ENCODE results near the gene GLT8D2.
A peak's percentile ranks its signal among the peaks of the same experiment; 100 is the strongest.

GLT8D2 gene

GRCh38 chr12:104002686-104003085, 47.3 kb downstream of the GLT8D2 start:
- no peak overlapping the region for H3K27ac ChIP-seq (ENCODE audit: low read length)
- H3K27me3 ChIP-seq (ENCODE audit: control insufficient read depth in 1 of 2, insufficient read depth in 2 of 2, low read length in 2 of 2): no peaks in the 10 kb centered on the region
- H3K9me3 ChIP-seq (ENCODE audit: control insufficient read depth in 2 of 2, low read length in 2 of 2): no peaks in the 10 kb centered on the region
- H3K4me1 ChIP-seq (ENCODE audit: control insufficient read depth, insufficient read depth, low read length): no peaks in the 10 kb centered on the region
- no peak overlapping the region for H3K9ac ChIP-seq (ENCODE audit: low read length in 2 of 2)
- H3K4me3 ChIP-seq (ENCODE audit: low read length in 2 of 2): no peak overlapping the region
- H3K36me3 ChIP-seq (ENCODE audit: control insufficient read depth in 2 of 2, insufficient read depth in 2 of 2, low read length in 2 of 2): no peaks in the 10 kb centered on the region

GRCh38 chr12:104000807-104001434, 49.1 kb downstream of the GLT8D2 start:
- Histone ChIP-seq H3K9ac (ENCODE audit: low read length in 2 of 2) (no peak overlapping the region), H3K27ac (ENCODE audit: low read length) (no peak overlapping the region), H3K9me3 (ENCODE audit: control insufficient read depth in 2 of 2, low read length in 2 of 2) (no peaks in the 10 kb centered on the region), H3K4me1 (ENCODE audit: control insufficient read depth, insufficient read depth, low read length) (no peaks in the 10 kb centered on the region), H3K27me3 (ENCODE audit: control insufficient read depth in 1 of 2, insufficient read depth in 2 of 2, low read length in 2 of 2) (no peaks in the 10 kb centered on the region), H3K36me3 (ENCODE audit: control insufficient read depth in 2 of 2, insufficient read depth in 2 of 2, low read length in 2 of 2) (peaks cover 0 to 2% of the 10 kb centered on the region in 2 donors), H3K4me3 (ENCODE audit: low read length in 2 of 2) (no peak overlapping the region)

GRCh38 chr12:103998976-103999375, 51.0 kb downstream of the GLT8D2 start:
- Histone ChIP-seq H3K9me3 (ENCODE audit: control insufficient read depth in 2 of 2, low read length in 2 of 2) (no peaks in the 10 kb centered on the region), H3K27me3 (ENCODE audit: control insufficient read depth in 1 of 2, insufficient read depth in 2 of 2, low read length in 2 of 2) (no peaks in the 10 kb centered on the region), H3K27ac (ENCODE audit: low read length) (no peak overlapping the region), H3K4me3 (ENCODE audit: low read length in 2 of 2) (no peak overlapping the region), H3K9ac (ENCODE audit: low read length in 2 of 2) (no peak overlapping the region), H3K36me3 (ENCODE audit: control insufficient read depth in 2 of 2, insufficient read depth in 2 of 2, low read length in 2 of 2) (peaks cover 0 to 2% of the 10 kb centered on the region in 2 donors), H3K4me1 (ENCODE audit: control insufficient read depth, insufficient read depth, low read length) (no peaks in the 10 kb centered on the region)

DNA sequence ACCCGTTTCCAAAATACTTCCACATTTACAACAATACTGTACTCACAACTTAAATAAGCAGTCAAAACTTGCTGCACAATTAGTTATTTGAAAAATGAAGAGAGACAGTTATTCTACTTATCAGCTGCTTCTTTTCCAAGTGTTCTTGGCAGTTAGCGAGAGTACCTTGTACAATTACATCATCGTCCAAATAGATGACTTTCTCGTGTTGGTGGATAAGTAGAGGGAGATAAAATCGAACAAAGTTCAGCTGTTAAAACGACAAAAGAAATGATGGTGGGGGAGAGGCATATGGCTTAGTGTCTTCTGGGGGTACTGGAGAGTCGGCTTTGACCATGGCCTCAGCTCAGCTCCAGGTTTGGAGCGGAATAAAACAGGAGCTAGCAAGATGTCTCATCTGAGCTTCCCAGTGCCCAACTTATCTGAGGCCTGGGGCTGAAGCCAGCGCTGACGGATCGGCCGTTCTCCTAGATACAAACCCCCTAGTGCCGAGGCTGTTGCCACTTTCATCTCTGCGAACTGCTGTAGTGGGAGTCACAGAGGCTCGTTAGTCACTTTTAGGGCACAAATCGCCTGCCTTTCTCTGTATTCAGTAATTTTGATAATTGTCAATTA, 52.6 kb downstream of the GLT8D2 start:
- Histone ChIP-seq H3K36me3 (ENCODE audit: control insufficient read depth in 2 of 2, insufficient read depth in 2 of 2, low read length in 2 of 2) (peaks cover 0 to 2% of the 10 kb centered on the region in 2 donors), H3K27ac (ENCODE audit: low read length) (peak overlapping the region; percentile 8), H3K9me3 (ENCODE audit: control insufficient read depth in 2 of 2, low read length in 2 of 2) (no peaks in the 10 kb centered on the region), H3K9ac (ENCODE audit: low read length in 2 of 2) (no peak overlapping the region), H3K27me3 (ENCODE audit: control insufficient read depth in 1 of 2, insufficient read depth in 2 of 2, low read length in 2 of 2) (no peaks in the 10 kb centered on the region), H3K4me1 (ENCODE audit: control insufficient read depth, insufficient read depth, low read length) (no peaks in the 10 kb centered on the region), H3K4me3 (ENCODE audit: low read length in 2 of 2) (no peak overlapping the region)

- no peak overlapping the region for H3K4me3 ChIP-seq (ENCODE audit: low read length in 2 of 2)
- no peak overlapping the region for H3K27ac ChIP-seq (ENCODE audit: low read length)
- H3K36me3 ChIP-seq (ENCODE audit: control insufficient read depth in 2 of 2, insufficient read depth in 2 of 2, low read length in 2 of 2): peaks cover 0 to 2% of the 10 kb centered on the region in 2 donors
Observed at GRCh38 chr12:103996595-103996994, 53.4 kb downstream of the GLT8D2 start.

GRCh38 chr12:103994235-103994634, 55.8 kb downstream of the GLT8D2 start:
- Histone ChIP-seq H3K36me3 (ENCODE audit: control insufficient read depth in 2 of 2, insufficient read depth in 2 of 2, low read length in 2 of 2) (peaks cover 2 to 5% of the 10 kb centered on the region in 2 donors), H3K9ac (ENCODE audit: low read length in 2 of 2) (no peak overlapping the region), H3K27me3 (ENCODE audit: control insufficient read depth in 1 of 2, insufficient read depth in 2 of 2, low read length in 2 of 2) (no peaks in the 10 kb centered on the region), H3K27ac (ENCODE audit: low read length) (no peak overlapping the region), H3K9me3 (ENCODE audit: control insufficient read depth in 2 of 2, low read length in 2 of 2) (no peaks in the 10 kb centered on the region), H3K4me1 (ENCODE audit: control insufficient read depth, insufficient read depth, low read length) (no peaks in the 10 kb centered on the region), H3K4me3 (ENCODE audit: low read length in 2 of 2) (no peak overlapping the region)

More at GRCh38 chr12:103996595-103996994, 53.4 kb downstream of the GLT8D2 start:
- Histone ChIP-seq H3K9me3 (ENCODE audit: control insufficient read depth in 2 of 2, low read length in 2 of 2) (no peaks in the 10 kb centered on the region), H3K27me3 (ENCODE audit: control insufficient read depth in 1 of 2, insufficient read depth in 2 of 2, low read length in 2 of 2) (no peaks in the 10 kb centered on the region), H3K4me1 (ENCODE audit: control insufficient read depth, insufficient read depth, low read length) (no peaks in the 10 kb centered on the region), H3K9ac (ENCODE audit: low read length in 2 of 2) (no peak overlapping the region)

DNA sequence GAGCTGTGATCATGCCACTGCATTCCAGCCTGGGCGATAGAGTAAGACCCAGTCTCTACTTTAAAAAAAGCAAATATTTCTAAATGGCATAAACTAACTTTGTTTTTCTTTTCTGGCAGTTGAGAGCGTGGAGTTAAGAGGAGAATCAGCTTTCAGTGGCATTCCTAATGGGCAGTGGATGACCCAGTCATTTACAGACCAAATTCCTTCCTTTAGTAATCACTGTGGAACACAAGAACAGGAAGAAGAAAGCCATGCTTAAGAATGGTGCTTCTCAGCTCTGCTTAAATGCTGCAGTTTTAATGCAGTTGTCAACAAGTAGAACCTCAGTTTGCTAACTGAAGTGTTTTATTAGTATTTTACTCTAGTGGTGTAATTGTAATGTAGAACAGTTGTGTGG, 63.2 kb downstream of the GLT8D2 start:
- Histone ChIP-seq H3K27me3 (ENCODE audit: control insufficient read depth in 1 of 2, insufficient read depth in 2 of 2, low read length in 2 of 2) (no peaks in the 10 kb centered on the region), H3K4me1 (ENCODE audit: control insufficient read depth, insufficient read depth, low read length) (no peaks in the 10 kb centered on the region), H3K4me3 (ENCODE audit: low read length in 2 of 2) (no peak overlapping the region), H3K9me3 (ENCODE audit: control insufficient read depth in 2 of 2, low read length in 2 of 2) (no peaks in the 10 kb centered on the region), H3K27ac (ENCODE audit: low read length) (no peak overlapping the region), H3K9ac (ENCODE audit: low read length in 2 of 2) (no peak overlapping the region), H3K36me3 (ENCODE audit: control insufficient read depth in 2 of 2, insufficient read depth in 2 of 2, low read length in 2 of 2) (peaks cover 29 to 37% of the 10 kb centered on the region in 2 donors)

- H3K4me3 ChIP-seq (ENCODE audit: low read length in 2 of 2): no peak overlapping the region
- peaks cover 19 to 34% of the 10 kb centered on the region in 2 donors for H3K36me3 ChIP-seq (ENCODE audit: control insufficient read depth in 2 of 2, insufficient read depth in 2 of 2, low read length in 2 of 2)
- H3K9ac ChIP-seq (ENCODE audit: low read length in 2 of 2): no peak overlapping the region
- no peak overlapping the region for H3K27ac ChIP-seq (ENCODE audit: low read length)
- no peaks in the 10 kb centered on the region for H3K9me3 ChIP-seq (ENCODE audit: control insufficient read depth in 2 of 2, low read length in 2 of 2)
- no peaks in the 10 kb centered on the region for H3K4me1 ChIP-seq (ENCODE audit: control insufficient read depth, insufficient read depth, low read length)
- H3K27me3 ChIP-seq (ENCODE audit: control insufficient read depth in 1 of 2, insufficient read depth in 2 of 2, low read length in 2 of 2): no peaks in the 10 kb centered on the region
Observed at GRCh38 chr12:103978384-103978982, 71.5 kb downstream of the GLT8D2 start.

GRCh38 chr12:103975368-103975767, 74.6 kb downstream of the GLT8D2 start:
- no peak overlapping the region for H3K9ac ChIP-seq (ENCODE audit: low read length in 2 of 2)
- H3K36me3 ChIP-seq (ENCODE audit: control insufficient read depth in 2 of 2, insufficient read depth in 2 of 2, low read length in 2 of 2): peaks cover 6 to 17% of the 10 kb centered on the region in 2 donors
- no peak overlapping the region for H3K27ac ChIP-seq (ENCODE audit: low read length)
- H3K4me1 ChIP-seq (ENCODE audit: control insufficient read depth, insufficient read depth, low read length): no peaks in the 10 kb centered on the region
- H3K9me3 ChIP-seq (ENCODE audit: control insufficient read depth in 2 of 2, low read length in 2 of 2): no peaks in the 10 kb centered on the region
- H3K27me3 ChIP-seq (ENCODE audit: control insufficient read depth in 1 of 2, insufficient read depth in 2 of 2, low read length in 2 of 2): no peaks in the 10 kb centered on the region
- H3K4me3 ChIP-seq (ENCODE audit: low read length in 2 of 2): no peak overlapping the region

DNA sequence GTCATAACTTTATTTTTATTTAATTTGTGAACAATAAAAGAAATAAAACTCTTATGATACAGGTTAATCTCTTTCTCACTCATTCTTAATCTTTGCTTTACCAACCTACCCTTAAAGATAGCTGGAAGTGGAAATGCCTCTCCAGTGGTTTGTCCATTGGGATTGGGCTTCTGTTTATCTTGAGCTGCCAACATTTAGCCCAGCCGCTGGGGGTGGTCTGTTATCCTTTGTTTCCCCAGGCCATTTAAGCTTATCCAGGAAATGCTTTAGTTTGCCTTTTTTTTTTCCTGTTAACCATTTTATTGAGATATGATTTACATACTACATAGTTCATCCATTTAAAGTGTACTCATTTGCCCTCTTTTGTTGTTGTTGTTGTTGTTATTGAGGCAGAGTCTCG, 76.1 kb downstream of the GLT8D2 start:
- peaks cover 0 to 13% of the 10 kb centered on the region in 2 donors for H3K36me3 ChIP-seq (ENCODE audit: control insufficient read depth in 2 of 2, insufficient read depth in 2 of 2, low read length in 2 of 2)
- no peaks in the 10 kb centered on the region for H3K9me3 ChIP-seq (ENCODE audit: control insufficient read depth in 2 of 2, low read length in 2 of 2)
- no peak overlapping the region for H3K4me3 ChIP-seq (ENCODE audit: low read length in 2 of 2)
- no peak overlapping the region for H3K9ac ChIP-seq (ENCODE audit: low read length in 2 of 2)
- no peaks in the 10 kb centered on the region for H3K27me3 ChIP-seq (ENCODE audit: control insufficient read depth in 1 of 2, insufficient read depth in 2 of 2, low read length in 2 of 2)
- H3K27ac ChIP-seq (ENCODE audit: low read length): no peak overlapping the region
- H3K4me1 ChIP-seq (ENCODE audit: control insufficient read depth, insufficient read depth, low read length): peaks cover 2% of the 10 kb centered on the region

GRCh38 chr12:103969391-103969790, 80.6 kb downstream of the GLT8D2 start:
- Histone ChIP-seq H3K36me3 (ENCODE audit: control insufficient read depth in 2 of 2, insufficient read depth in 2 of 2, low read length in 2 of 2) (peaks cover 0 to 3% of the 10 kb centered on the region in 2 donors), H3K9me3 (ENCODE audit: control insufficient read depth in 2 of 2, low read length in 2 of 2) (no peaks in the 10 kb centered on the region), H3K9ac (ENCODE audit: low read length in 2 of 2) (no peak overlapping the region), H3K4me1 (ENCODE audit: control insufficient read depth, insufficient read depth, low read length) (peaks cover 12% of the 10 kb centered on the region), H3K4me3 (ENCODE audit: low read length in 2 of 2) (no peak overlapping the region), H3K27ac (ENCODE audit: low read length) (no peak overlapping the region), H3K27me3 (ENCODE audit: control insufficient read depth in 1 of 2, insufficient read depth in 2 of 2, low read length in 2 of 2) (no peaks in the 10 kb centered on the region)
